ENCODE measurements around the gene IWS1.
"Not testable (repeated sequence)": the region's sequence is repeated elsewhere in the genome, so short reads cannot be mapped to it uniquely, and the experiment has no call there.

Gene IWS1

GRCh38 chr2:127527001-127527804, 914 bp upstream of the IWS1 start:
- no peak for DNase-seq

- DNase-seq: no peak
Measured at GRCh38 chr2:127525691-127526131, 578 bp downstream of the IWS1 start.

DNA sequence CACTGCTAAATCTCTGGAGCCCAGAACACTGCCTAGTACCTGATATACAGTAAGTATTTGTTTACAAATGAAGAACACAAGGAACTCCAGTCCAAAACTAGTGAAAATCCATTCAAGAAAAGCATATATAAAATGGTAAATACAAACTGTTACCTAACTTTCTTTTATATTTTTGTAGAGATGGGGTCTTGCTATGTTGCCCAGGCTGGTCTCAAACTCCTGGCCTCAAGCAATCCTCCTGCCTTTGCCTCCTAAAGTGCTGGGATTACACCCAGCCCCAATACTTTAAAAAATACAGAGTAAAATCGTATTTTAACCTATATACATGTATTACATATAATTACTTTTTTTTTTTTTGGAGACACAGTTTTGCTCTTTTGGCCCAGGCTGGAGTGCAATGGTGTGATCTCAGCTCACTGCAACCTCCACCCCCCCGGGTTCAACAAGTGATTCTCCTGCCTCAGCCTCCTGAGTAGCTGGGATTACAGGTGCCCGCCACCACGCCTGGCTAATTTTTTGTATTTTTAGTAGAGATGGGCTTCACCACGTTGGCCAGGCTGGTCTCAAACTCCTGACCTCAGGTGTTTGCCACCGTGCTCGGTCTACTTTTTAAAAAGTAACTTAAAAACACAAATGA, 2.0 kb downstream of the IWS1 start:
- DNase-seq: not testable (repeated sequence)

GRCh38 chr2:127523269-127523939, 2.9 kb downstream of the IWS1 start:
- DNase-seq: no peak

DNA sequence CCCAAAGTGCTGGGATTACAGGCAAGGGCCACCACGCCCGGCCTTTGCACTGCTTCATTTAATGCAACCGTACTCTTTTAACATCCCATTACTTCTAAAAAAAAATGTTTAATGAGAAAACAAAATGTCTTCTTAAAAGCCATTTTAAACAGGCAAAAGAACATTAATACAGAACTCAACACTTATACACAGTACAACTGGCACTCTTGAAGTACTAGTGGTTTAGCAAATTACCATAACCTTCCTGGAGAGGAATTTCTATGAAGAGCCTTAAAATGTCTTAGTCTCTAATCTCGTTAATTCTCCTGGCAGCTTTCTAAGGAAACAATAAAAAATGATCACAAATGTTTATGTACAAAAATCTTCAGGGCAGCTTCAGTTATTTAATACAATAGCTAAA, 5.9 kb downstream of the IWS1 start:
- DNase-seq: no peak

- no peak for DNase-seq
Measured at GRCh38 chr2:127517465-127517864, 8.8 kb downstream of the IWS1 start.

GRCh38 chr2:127516041-127516762, 10.1 kb downstream of the IWS1 start:
- no peak for DNase-seq

DNA sequence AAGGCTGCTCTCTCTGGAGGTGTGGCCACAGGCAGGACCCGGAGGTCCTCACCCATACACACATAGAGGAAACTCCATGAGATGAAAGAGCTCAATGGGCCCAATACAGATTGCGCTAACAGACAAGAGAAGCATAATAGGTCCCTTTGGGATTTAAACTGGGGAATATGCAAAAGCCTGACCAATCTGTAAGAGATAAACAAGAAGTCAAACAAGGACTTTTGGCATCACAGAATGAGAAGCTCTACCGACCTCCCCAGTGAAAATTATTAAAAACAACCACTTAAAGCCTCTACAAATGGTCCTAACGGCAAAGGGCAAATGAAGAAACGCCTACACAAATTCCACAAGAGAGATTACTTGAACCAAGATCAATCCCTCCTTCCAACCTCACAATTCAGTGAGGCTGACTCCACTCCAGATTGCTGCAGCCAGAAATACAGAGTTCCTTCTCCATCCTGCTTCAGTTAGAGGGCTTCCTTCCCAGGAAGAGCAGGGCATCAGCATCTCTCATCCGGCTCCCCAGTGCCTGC, 10.8 kb downstream of the IWS1 start:
- DNase-seq: no peak

GRCh38 chr2:127514485-127514884, 11.8 kb downstream of the IWS1 start:
- DNase-seq: no peak

DNA sequence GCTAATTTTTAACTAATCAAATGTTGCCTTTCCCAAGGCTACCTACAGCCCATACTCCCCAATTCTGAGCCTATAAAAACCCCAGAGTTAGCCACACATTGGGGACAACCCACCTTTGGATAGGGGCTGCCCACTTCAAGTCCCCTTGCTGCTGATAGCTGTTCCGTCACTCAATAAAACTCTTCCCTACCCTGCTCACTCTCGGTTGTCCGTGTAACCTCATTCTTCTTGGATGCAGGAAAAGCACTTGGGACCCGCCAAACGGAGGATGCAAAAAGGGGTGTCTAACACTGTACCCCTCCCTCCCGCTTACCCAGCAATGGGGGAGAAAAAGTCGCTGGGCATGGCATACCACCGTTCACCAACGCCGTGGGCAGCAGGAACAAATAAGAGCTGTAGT, 12.2 kb downstream of the IWS1 start:
- no peak for DNase-seq

DNA sequence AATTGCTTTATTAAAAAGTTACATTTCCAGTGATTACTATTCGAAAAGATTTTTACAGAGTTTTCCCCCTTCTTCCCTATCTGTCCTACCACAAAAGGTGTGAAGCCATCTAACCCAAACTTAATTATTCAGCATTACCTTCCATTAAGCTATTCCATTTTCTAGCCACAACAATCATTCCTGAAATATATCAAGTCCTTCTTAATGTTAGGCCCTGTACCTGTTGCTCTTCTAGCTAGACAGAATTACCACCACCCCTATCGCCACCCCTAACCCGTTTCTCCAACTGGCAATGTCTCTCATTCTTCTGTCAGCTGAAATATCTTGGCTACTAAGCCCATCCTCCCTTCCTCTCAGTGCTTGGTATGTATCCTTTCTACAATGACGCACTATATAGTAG, 13.9 kb downstream of the IWS1 start:
- no peak for DNase-seq

DNA sequence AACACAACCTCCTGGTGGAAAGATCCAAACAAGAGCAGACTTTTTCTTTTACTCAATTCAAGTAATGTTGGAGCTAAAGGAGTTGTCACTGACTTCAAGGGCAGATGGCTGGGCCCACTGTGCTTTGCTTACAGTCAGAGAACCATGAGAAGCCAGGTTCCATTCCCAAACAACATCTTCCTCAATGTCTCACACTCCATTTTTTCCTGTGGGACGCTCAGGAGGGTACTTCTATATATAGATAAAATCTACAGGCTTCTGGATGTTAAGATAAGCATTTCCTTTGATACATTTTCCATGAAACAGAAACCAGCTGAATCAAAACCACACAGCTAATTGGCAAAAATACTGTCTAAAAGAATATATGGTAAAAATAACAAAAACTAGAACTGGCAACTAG, 14.4 kb downstream of the IWS1 start:
- DNase-seq: no peak

DNA sequence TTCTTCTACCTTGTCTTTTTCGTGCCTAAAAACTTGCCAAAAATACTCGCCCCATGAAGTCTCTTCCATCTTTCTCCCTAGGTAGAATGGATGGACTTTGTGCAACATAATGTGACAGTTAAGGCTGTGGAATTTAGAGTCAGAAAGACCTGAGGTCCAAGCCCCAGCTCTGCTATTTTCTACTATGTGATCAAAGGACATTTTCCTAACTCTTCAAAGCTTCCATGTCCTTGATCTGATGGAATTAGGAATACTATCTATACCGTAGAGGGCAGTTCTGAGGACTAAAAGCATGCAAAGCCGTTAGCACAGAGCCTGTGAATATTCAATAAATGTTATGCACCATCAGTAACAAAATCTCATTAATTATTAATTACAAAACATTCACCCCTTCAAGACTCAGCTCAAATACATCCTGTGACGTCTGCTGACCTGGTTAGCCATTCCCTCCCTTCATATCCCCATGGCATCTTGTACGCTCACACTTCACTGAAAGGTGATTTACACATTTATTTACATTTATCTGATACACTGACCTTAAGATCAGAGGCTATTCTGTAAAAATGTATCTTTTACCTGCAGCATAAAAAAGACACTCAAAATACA, 15.1 kb downstream of the IWS1 start:
- no peak for DNase-seq

GRCh38 chr2:127510073-127510472, 16.2 kb downstream of the IWS1 start:
- DNase-seq: no peak

- no peak for DNase-seq
Measured at GRCh38 chr2:127508631-127509034, 17.7 kb downstream of the IWS1 start.

GRCh38 chr2:127508023-127508630, 18.2 kb downstream of the IWS1 start:
- no peak for DNase-seq

DNA sequence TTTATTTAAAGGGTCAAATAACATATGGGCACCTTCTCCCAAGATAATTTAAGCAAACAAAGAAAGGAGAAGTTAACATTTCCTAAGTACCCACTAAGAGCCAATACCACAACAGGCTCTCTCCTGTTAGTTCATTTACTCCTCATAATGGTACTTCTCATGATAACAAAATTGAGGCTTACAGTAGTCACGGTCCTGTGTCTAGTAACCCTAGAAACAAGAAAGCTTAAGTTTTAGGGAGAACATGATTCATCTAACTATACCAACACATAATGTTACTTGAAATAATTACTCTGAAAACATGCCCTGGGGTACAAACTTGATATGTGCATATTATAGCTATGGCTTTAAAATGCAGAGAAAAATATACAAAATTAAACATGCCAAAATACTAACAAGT, 19.8 kb downstream of the IWS1 start:
- DNase-seq: no peak

GRCh38 chr2:127504552-127505430, 21.5 kb downstream of the IWS1 start:
- no peak for DNase-seq

- no peak for DNase-seq
Measured at GRCh38 chr2:127503491-127503890, 22.8 kb downstream of the IWS1 start.

DNA sequence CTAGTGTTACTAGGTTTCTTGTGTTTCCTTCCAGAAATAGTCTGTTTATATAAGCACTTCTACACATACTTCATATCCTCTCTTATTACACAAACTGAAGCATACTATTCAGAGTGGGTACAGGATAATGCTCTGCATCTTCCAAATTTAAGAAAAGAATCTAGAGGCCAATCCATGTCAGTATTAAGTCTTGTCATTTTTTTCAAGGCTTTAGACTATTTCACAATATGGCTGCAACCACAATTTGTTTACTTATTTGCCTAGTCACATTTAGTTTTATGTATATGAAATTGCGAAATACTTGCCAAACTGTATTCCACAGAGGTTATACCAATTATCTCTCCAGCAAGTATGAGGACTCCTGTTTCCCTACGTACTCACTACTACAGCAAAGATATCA, 27.9 kb downstream of the IWS1 start:
- no peak for DNase-seq

- no peak for DNase-seq
Measured at GRCh38 chr2:127490283-127490682, 36.0 kb downstream of the IWS1 start.
